Activated T-helper 1 cell treated with anti-CD3 and anti-CD28 coated beads, Interleukin-12 subunit alpha, Interleukin-12 subunit beta, Interleukin-2, Interleukin-4 antibody, amounts not matched to agents 30 ng/mL and 10 ng/mL and 1 ng/mL, durations not matched to agents 14 hours and 24 hours and 36 hours (primary cell): Measurements from ENCODE around the gene BSN. TPM values are rescaled to one million over a fixed set of nuclear protein-coding genes. Genes with fewer than 3 reads are reported as not detected.

ENCODE experiments used
- DNase-seq: peaks from one replicate; pipeline ENCODE4 v3.0.0; 2021; ENCODE audit warnings: low spot score
- H3K27ac Mint-ChIP-seq: one replicate; pipeline ENCODE4 v1.8.0; 2021; ENCODE audit warnings: mild to moderate bottlenecking, mixed read lengths
- H3K27me3 Mint-ChIP-seq: one replicate; pipeline ENCODE4 v1.8.0; 2022; ENCODE audit warnings: mild to moderate bottlenecking, moderate library complexity, mixed read lengths; ENCODE audit not compliant: insufficient read depth
- H3K36me3 Mint-ChIP-seq: one replicate; pipeline ENCODE4 v1.8.0; 2021; ENCODE audit warnings: low read depth, mixed read lengths
- H3K4me1 Mint-ChIP-seq: one replicate; pipeline ENCODE4 v1.8.0; 2021; ENCODE audit warnings: low read depth, mixed read lengths
- H3K4me3 Mint-ChIP-seq: one replicate; pipeline ENCODE4 v1.8.0; 2021; ENCODE audit warnings: mild to moderate bottlenecking, moderate library complexity, mixed read lengths
- H3K9me3 Mint-ChIP-seq: one replicate; pipeline ENCODE4 v1.8.0; 2021; ENCODE audit warnings: mixed read lengths
- intact Hi-C: fragments of 100-400 bp; cut with micrococcal nuclease; formaldehyde crosslinking; loops from one replicate; pipeline ENCODE4 v1.15.1; 2024
- total RNA-seq: library from RNA; stranded (reverse); gene quantifications from 2 replicates; pipeline ENCODE4 v1.2.3, GENCODE V29; 2022

Gene BSN
- total RNA-seq, 1 donor from 2014 or later, result 0.13 TPM

GRCh38 chr3:49611291-49611690, 57.0 kb downstream of the BSN start:
- peaks cover 2% of the 10 kb centered on the region for H3K27me3 Mint-ChIP-seq
- H3K4me3 Mint-ChIP-seq, result no peak overlapping the region
- DNase-seq, result no peak
- H3K36me3 Mint-ChIP-seq, result no peaks in the 10 kb centered on the region
- intact Hi-C loops, result no loop called here
- no peaks in the 10 kb centered on the region for H3K4me1 Mint-ChIP-seq
- H3K9me3 Mint-ChIP-seq, result no peaks in the 10 kb centered on the region
- no peak overlapping the region for H3K27ac Mint-ChIP-seq

DNA sequence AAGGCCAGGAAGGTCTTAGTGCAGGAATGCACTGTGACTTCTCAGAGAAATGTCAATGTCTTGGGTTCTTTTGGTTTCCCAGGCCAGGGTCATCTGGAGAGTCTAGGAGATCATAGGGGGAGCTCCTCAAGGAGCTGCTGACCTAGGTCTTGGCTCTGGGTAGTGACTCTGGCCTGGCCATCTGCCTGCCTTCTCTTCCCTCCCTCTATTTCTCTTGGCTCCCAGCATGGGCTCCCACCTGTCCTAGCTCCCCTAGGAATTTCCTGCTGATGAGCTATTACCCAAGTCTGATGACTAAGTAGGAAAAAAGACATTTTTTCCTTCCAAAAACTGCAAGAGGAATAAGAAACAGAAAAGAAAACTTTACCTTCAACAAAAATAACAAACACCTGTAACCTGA, 57.4 kb downstream of the BSN start:
- Mint-ChIP-seq H3K4me1 (no peaks in the 10 kb centered on the region), H3K4me3 (no peak overlapping the region), H3K9me3 (no peaks in the 10 kb centered on the region), H3K27ac (no peak overlapping the region), H3K36me3 (no peaks in the 10 kb centered on the region), H3K27me3 (peaks cover 2% of the 10 kb centered on the region)
- DNase-seq, result no peak
- intact Hi-C loops, result no loop called here

DNA sequence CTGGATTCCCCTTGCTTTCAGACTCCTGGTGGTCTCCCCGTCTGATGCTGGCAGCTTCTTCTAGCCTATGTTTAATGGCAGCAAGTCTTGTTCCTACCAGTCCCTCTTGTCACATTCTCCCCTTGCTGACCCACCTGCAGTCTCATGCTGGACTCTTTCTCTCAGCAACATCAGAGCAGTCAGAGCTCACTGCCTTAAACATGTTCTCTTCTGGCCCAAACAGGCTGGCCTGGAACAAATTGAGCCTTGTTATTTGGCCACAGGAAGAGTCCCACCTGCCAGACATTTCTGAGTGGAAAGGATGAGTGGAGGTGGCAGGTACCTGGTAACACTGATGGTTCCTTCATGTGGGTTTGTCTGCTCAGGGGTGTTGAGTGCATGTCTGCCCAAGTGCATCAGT, 60.7 kb downstream of the BSN start:
- H3K27me3 Mint-ChIP-seq, result peaks cover 2% of the 10 kb centered on the region
- no peaks in the 10 kb centered on the region for H3K4me1 Mint-ChIP-seq
- intact Hi-C loops, result no loop called here
- no peaks in the 10 kb centered on the region for H3K9me3 Mint-ChIP-seq
- no peak overlapping the region for H3K4me3 Mint-ChIP-seq
- no peaks in the 10 kb centered on the region for H3K36me3 Mint-ChIP-seq
- H3K27ac Mint-ChIP-seq, result no peak overlapping the region
- DNase-seq, result no peak

DNA sequence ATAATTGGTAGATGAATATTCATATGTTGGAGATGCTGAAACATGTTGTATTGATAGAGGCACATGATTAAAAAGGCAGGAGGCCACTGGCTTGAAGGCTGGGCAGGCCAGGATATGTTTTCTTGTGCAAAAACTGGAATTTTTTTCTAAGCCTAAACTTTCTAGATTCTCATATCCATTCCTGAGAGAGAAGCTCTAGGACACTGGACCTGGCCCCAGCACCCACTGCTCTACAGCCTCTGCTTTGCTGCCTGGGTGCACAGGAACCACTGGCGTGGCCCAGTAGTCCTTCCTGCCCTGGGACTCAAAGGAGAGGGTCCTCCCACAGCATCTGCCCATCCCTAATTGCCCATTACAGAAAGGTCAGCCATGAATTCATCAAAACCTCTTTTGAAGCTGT, 61.8 kb downstream of the BSN start:
- DNase-seq, result no peak
- Mint-ChIP-seq H3K36me3 (no peaks in the 10 kb centered on the region), H3K27ac (no peak overlapping the region), H3K4me3 (no peak overlapping the region), H3K27me3 (peaks cover 5% of the 10 kb centered on the region), H3K9me3 (no peaks in the 10 kb centered on the region), H3K4me1 (no peaks in the 10 kb centered on the region)
- intact Hi-C loops, result no loop called here

GRCh38 chr3:49616491-49616941, 62.2 kb downstream of the BSN start:
- Mint-ChIP-seq H3K4me3 (no peak overlapping the region), H3K4me1 (no peaks in the 10 kb centered on the region), H3K27me3 (peaks cover 9% of the 10 kb centered on the region), H3K36me3 (no peaks in the 10 kb centered on the region), H3K27ac (no peak overlapping the region), H3K9me3 (no peaks in the 10 kb centered on the region)
- DNase-seq, result no peak
- intact Hi-C loops, result no loop called here

DNA sequence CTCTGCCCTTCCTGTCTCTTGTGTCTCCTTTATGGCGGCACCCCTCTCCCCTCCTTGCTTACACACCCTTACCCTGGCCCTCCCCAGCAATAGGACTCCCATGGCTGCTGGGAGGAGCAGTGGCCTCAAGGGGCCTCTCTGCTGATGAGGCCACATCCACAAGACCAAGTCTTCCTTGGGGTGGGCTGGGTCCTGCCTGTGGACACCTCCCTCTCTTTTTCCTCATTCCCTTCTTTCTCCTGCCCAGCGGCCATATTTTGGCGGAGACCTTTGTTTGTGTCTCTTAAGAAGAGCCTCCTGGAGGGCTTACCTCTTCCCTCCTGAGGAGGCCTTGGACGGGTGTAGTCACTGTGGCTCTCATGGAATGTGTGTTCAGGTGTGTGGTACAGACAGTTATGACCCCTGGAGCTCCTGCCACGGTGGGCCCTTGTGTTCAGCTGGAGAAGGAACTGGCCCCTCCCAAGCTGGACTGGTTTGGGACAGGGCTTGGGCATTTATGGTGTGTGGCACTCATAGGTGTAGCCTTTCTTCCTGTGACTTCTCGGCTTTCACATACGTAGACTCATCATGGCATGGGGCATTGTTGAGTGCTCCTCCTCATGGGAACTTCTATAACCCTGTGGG, 63.2 kb downstream of the BSN start:
- H3K9me3 Mint-ChIP-seq, result no peaks in the 10 kb centered on the region
- peaks cover 14% of the 10 kb centered on the region for H3K27me3 Mint-ChIP-seq
- no peaks in the 10 kb centered on the region for H3K4me1 Mint-ChIP-seq
- no peak overlapping the region for H3K4me3 Mint-ChIP-seq
- intact Hi-C loops, result no loop called here
- H3K36me3 Mint-ChIP-seq, result no peaks in the 10 kb centered on the region
- DNase-seq, result no peak
- no peak overlapping the region for H3K27ac Mint-ChIP-seq

DNA sequence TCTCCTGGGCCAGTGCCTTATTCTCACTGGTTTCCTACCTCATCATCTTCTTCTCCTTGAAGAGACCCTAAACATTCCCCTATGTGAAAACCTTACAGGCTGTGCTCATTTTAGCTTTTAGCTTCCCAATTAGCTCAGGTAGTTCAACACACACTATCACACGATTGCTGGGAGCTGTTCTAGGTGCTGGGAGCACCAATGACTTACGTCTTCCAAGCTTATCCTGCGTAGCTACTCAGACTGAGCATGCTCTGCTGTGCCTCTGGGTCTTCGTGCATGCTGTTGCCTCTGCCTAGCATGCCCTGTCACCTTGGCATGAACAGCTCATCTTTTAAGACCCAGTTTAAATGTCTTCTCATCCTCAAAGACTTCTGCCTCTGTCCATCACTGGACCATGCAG, 64.1 kb downstream of the BSN start:
- Mint-ChIP-seq H3K27me3 (peaks cover 14% of the 10 kb centered on the region), H3K36me3 (no peaks in the 10 kb centered on the region), H3K9me3 (no peaks in the 10 kb centered on the region), H3K27ac (no peak overlapping the region), H3K4me3 (no peak overlapping the region), H3K4me1 (no peaks in the 10 kb centered on the region)
- no peak for DNase-seq
- intact Hi-C loops, result no loop called here

GRCh38 chr3:49619649-49620048, 65.4 kb downstream of the BSN start:
- Mint-ChIP-seq H3K36me3 (no peaks in the 10 kb centered on the region), H3K27ac (no peak overlapping the region), H3K4me1 (no peaks in the 10 kb centered on the region), H3K4me3 (no peak overlapping the region), H3K27me3 (peaks cover 12% of the 10 kb centered on the region), H3K9me3 (no peaks in the 10 kb centered on the region)
- intact Hi-C loops, result no loop called here
- DNase-seq, result no peak

- H3K36me3 Mint-ChIP-seq, result no peaks in the 10 kb centered on the region
- no peak for DNase-seq
- no peak overlapping the region for H3K27ac Mint-ChIP-seq
- H3K4me3 Mint-ChIP-seq, result no peak overlapping the region
- no peaks in the 10 kb centered on the region for H3K4me1 Mint-ChIP-seq
- peaks cover 12% of the 10 kb centered on the region for H3K27me3 Mint-ChIP-seq
- intact Hi-C loops, result no loop called here
- no peaks in the 10 kb centered on the region for H3K9me3 Mint-ChIP-seq
Observed at GRCh38 chr3:49620728-49621127, 66.5 kb downstream of the BSN start.

DNA sequence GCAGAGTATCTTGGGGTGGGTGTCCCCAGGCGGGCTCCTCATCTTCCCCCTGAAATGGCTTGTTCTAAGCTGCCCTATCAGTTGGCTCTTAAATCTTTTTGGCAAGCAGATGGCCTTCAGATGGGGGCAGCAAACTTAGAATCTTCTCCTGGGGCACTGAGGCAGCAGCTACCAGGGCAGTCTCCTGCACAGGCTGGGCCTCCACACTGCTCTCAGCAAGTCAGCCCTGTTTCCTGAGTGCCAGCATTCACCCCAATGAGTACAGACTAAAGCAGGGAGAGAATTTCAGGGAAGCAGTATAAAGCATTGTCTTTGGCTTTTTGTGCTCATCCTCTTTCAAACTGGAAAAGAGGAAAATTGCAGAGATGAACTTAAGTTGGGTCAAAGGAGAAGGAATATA, 68.8 kb downstream of the BSN start:
- intact Hi-C loops, result no loop called here
- Mint-ChIP-seq H3K36me3 (no peaks in the 10 kb centered on the region), H3K9me3 (no peaks in the 10 kb centered on the region), H3K4me3 (no peak overlapping the region), H3K27ac (no peak overlapping the region), H3K4me1 (peaks cover 17% of the 10 kb centered on the region), H3K27me3 (peaks cover 12% of the 10 kb centered on the region)
- DNase-seq, result no peak

GRCh38 chr3:49625071-49625470, 70.8 kb downstream of the BSN start:
- Mint-ChIP-seq H3K27ac (no peak overlapping the region), H3K9me3 (no peaks in the 10 kb centered on the region), H3K4me1 (peaks cover 17% of the 10 kb centered on the region), H3K4me3 (no peak overlapping the region), H3K27me3 (peaks cover 12% of the 10 kb centered on the region), H3K36me3 (no peaks in the 10 kb centered on the region)
- intact Hi-C loops, result no loop called here
- no peak for DNase-seq

DNA sequence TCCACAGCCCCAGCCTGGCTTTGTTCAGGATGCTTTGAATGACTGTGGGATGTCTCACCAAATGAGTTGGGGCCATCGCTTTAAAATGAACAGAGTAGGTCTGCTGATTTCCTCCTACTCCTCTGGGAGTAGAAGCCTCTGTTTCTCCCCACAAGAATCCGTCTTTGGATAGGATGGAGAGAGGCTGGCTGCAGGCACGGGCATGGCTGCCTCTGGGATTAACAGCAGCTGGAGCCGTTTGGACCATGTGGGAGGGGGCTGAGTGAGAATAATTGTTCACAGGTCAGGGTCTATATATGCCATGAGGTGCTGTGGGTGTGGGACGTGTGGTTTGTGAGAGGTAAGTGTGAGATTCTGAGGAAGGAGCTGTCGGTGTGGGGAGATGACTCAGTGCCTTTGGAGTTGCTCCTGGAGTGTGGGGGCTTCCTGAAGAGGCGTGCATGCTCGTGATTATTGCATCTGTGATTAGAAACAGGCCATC, 71.9 kb downstream of the BSN start:
- H3K36me3 Mint-ChIP-seq, result no peaks in the 10 kb centered on the region
- no peaks in the 10 kb centered on the region for H3K9me3 Mint-ChIP-seq
- peaks cover 17% of the 10 kb centered on the region for H3K4me1 Mint-ChIP-seq
- DNase-seq, result no peak
- peak overlapping the region; percentile 55 for H3K27ac Mint-ChIP-seq
- H3K4me3 Mint-ChIP-seq, result no peak overlapping the region
- intact Hi-C loops, result no loop called here
- peaks cover 11% of the 10 kb centered on the region for H3K27me3 Mint-ChIP-seq

DNA sequence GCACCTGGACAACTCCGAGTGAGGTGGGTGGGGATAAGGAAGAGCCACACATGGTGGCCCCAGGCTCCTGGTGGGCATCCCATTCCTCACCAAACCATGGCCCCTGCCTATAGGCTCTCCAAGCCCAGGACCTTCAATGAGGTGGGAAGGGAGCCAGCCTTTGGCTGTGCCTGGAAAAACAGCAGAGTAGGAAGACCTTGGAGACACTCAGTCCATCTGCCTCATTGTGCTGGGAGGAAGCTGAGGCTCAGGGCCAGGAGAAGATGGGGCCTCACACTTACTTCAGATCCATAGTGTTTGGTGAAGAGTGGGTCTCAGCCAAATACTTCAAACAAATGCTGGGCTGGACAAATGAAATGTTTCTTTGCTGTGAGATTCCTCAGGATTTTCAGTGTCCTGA, 72.5 kb downstream of the BSN start:
- Mint-ChIP-seq H3K4me3 (no peak overlapping the region), H3K9me3 (peaks cover 4% of the 10 kb centered on the region), H3K27ac (no peak overlapping the region), H3K4me1 (peaks cover 17% of the 10 kb centered on the region), H3K36me3 (no peaks in the 10 kb centered on the region), H3K27me3 (peaks cover 7% of the 10 kb centered on the region)
- intact Hi-C loops, result no loop called here
- DNase-seq, result no peak

DNA sequence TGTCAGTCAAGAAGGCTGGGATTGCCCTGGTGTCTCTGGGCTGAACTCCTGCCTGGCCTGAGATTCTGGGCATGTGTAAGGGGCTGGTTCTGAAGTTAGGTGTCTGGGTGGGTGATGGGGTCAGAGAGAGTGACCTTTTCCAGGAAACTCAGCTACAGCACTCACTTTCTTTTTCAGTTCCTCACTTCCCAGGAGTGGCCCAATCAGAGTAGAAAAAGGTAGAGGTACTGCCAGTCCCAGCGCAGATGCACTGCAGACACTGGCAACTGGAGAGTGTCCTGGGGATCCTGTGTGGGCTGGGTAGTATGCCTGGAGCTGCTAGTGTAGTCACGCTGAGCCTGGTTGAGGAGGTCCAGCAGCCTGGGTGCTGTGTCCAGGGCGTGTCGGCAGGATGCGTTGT, 73.4 kb downstream of the BSN start:
- DNase-seq, result no peak
- Mint-ChIP-seq H3K27ac (no peak overlapping the region), H3K4me3 (no peak overlapping the region), H3K9me3 (peaks cover 5% of the 10 kb centered on the region), H3K36me3 (no peaks in the 10 kb centered on the region), H3K27me3 (peaks cover 4% of the 10 kb centered on the region), H3K4me1 (peaks cover 17% of the 10 kb centered on the region)
- intact Hi-C loops, result no loop called here
